Measurements from ENCODE around the gene APOBEC3F.
"Not testable (repeated sequence)": the region's sequence is repeated elsewhere in the genome, so short reads cannot be mapped to it uniquely, and the experiment has no call there.

DNA sequence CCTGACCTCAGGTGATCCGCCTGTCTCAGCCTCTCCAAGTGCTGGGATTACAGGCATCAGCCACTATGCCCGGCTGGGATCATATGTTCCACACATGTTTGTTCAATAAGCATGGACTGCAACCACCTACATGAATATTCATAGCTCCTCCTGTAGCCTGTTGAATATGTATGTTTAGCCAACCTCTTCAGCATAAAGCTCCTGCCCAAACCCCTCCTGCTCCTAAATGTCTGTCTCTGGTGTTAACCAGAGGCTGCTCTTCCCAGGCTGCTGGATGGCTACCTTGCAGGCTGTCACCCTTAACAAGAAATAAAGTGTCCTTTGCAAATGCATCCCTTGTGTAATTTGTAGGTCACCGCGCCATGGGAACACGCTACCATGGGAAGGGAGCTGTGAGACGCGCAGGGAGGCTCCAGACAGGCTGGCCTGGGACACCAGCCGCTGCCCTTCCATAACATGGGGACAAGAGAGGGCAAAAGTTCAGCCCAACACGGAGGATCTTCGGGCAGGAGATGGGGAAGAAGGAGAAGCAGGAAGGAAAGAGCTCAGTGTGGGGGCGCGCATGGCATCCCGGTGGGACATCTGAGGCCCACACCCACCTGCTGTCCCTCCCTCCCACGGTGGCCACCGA, 20.5 kb upstream of the APOBEC3F start:
- not testable (repeated sequence) for TF ChIP-seq ZC3H10 (CRISPR knock-in tag; IDR thresholded peaks at IDR 0.05); SNAI2 (CRISPR knock-in tag; IDR thresholded peaks at IDR 0.05); TCF4 (CRISPR knock-in tag; IDR thresholded peaks at IDR 0.05; ENCODE audit: borderline replicate concordance); GLIS3 (CRISPR knock-in tag; IDR thresholded peaks at IDR 0.05); CSDC2 (CRISPR knock-in tag; IDR thresholded peaks at IDR 0.05); ZNF8 (CRISPR knock-in tag; IDR thresholded peaks at IDR 0.05)
- TF ChIP-seq, protein P1, sequence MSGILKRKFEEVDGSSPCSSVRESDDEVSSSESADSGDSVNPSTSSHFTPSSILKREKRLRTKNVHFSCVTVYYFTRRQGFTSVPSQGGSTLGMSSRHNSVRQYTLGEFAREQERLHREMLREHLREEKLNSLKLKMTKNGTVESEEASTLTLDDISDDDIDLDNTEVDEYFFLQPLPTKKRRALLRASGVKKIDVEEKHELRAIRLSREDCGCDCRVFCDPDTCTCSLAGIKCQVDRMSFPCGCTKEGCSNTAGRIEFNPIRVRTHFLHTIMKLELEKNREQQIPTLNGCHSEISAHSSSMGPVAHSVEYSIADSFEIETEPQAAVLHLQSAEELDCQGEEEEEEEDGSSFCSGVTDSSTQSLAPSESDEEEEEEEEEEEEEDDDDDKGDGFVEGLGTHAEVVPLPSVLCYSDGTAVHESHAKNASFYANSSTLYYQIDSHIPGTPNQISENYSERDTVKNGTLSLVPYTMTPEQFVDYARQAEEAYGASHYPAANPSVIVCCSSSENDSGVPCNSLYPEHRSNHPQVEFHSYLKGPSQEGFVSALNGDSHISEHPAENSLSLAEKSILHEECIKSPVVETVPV (CRISPR knock-in tag; IDR thresholded peaks at IDR 0.05), result not testable (repeated sequence)
- TF ChIP-seq, protein P2, sequence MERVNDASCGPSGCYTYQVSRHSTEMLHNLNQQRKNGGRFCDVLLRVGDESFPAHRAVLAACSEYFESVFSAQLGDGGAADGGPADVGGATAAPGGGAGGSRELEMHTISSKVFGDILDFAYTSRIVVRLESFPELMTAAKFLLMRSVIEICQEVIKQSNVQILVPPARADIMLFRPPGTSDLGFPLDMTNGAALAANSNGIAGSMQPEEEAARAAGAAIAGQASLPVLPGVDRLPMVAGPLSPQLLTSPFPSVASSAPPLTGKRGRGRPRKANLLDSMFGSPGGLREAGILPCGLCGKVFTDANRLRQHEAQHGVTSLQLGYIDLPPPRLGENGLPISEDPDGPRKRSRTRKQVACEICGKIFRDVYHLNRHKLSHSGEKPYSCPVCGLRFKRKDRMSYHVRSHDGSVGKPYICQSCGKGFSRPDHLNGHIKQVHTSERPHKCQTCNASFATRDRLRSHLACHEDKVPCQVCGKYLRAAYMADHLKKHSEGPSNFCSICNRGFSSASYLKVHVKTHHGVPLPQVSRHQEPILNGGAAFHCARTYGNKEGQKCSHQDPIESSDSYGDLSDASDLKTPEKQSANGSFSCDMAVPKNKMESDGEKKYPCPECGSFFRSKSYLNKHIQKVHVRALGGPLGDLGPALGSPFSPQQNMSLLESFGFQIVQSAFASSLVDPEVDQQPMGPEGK (CRISPR knock-in tag; IDR thresholded peaks at IDR 0.05; ENCODE audit: borderline replicate concordance), result not testable (repeated sequence)
- TF ChIP-seq, protein P3, sequence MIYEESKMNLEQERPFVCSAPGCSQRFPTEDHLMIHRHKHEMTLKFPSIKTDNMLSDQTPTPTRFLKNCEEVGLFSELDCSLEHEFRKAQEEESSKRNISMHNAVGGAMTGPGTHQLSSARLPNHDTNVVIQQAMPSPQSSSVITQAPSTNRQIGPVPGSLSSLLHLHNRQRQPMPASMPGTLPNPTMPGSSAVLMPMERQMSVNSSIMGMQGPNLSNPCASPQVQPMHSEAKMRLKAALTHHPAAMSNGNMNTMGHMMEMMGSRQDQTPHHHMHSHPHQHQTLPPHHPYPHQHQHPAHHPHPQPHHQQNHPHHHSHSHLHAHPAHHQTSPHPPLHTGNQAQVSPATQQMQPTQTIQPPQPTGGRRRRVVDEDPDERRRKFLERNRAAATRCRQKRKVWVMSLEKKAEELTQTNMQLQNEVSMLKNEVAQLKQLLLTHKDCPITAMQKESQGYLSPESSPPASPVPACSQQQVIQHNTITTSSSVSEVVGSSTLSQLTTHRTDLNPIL (CRISPR knock-in tag; IDR thresholded peaks at IDR 0.05; ENCODE audit: low read depth), result not testable (repeated sequence)
- TF ChIP-seq, protein P4, sequence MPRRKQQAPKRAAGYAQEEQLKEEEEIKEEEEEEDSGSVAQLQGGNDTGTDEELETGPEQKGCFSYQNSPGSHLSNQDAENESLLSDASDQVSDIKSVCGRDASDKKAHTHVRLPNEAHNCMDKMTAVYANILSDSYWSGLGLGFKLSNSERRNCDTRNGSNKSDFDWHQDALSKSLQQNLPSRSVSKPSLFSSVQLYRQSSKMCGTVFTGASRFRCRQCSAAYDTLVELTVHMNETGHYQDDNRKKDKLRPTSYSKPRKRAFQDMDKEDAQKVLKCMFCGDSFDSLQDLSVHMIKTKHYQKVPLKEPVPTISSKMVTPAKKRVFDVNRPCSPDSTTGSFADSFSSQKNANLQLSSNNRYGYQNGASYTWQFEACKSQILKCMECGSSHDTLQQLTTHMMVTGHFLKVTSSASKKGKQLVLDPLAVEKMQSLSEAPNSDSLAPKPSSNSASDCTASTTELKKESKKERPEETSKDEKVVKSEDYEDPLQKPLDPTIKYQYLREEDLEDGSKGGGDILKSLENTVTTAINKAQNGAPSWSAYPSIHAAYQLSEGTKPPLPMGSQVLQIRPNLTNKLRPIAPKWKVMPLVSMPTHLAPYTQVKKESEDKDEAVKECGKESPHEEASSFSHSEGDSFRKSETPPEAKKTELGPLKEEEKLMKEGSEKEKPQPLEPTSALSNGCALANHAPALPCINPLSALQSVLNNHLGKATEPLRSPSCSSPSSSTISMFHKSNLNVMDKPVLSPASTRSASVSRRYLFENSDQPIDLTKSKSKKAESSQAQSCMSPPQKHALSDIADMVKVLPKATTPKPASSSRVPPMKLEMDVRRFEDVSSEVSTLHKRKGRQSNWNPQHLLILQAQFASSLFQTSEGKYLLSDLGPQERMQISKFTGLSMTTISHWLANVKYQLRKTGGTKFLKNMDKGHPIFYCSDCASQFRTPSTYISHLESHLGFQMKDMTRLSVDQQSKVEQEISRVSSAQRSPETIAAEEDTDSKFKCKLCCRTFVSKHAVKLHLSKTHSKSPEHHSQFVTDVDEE (CRISPR knock-in tag; IDR thresholded peaks at IDR 0.05), result not testable (repeated sequence)

Data from SK-N-SH treated with all-trans-retinoic acid at 6 μM for 48 hours (cell line).